Omental fat pad (tissue), 4 donors: ENCODE results near the gene LRCH2. TPM values are rescaled to one million over a fixed set of nuclear protein-coding genes. Genes with fewer than 3 reads are reported as not detected.
"Not testable (repeated sequence)": the region's sequence is repeated elsewhere in the genome, so short reads cannot be mapped to it uniquely, and the experiment has no call there.

Experiments used
- ATAC-seq: fragments of 150-250 bp; one replicate; pipeline ENCODE4 v1.9.1; 2016; ENCODE audit warnings: mild to moderate bottlenecking, moderate library complexity; ENCODE audit not compliant: low FRiP score
- DNase-seq: peaks from one replicate; pipeline ENCODE4 v3.0.0-alpha.2; 2019; ENCODE audit warnings: low spot score
- total RNA-seq, 4 donors: library from RNA; depleted of rRNA; stranded (reverse); fragments of >200 nt; gene quantifications; one replicate each; pipeline ENCODE4 v1.1.0, GENCODE V29; 2016
- TF ChIP-seq, protein P1 (sequence below), 3 donors: fragments of 450-650 bp; IDR thresholded peaks; one replicate each; pipeline ENCODE4 v1.5.1; 2016 to 2017; ENCODE audit warnings: antibody characterized with exemption in 3 of 3, mild to moderate bottlenecking in 3 of 3, moderate library complexity in 2 of 3

LRCH2 gene
- total RNA-seq, 4 donors from 2014 or later, result 2.2 to 10.6 (median 3.4) TPM

DNA sequence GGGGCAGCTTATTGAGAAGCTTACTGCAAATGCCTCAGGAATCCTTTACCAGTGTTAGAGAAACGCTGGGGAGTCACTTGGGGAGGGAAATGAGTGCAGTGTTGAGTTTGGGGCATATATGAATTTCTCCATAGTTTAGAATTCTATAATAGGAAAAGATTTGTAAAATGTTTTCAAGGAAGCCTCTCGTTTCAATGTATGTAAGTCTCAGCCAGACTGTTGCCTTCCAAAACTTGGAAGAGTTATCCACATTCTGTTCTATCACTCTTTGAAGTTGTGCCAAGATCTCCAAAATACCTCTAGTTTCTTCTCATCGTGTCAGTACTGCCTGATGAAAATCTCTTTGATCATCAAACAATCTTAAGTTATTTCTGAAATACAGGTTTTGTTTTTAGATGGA, 565 bp upstream of the LRCH2 start:
- ATAC-seq (no peak), DNase-seq (no peak)

GRCh38 chrX:115232933-115233496, 881 bp downstream of the LRCH2 start:
- no peak for ATAC-seq
- TF ChIP-seq, protein P1, sequence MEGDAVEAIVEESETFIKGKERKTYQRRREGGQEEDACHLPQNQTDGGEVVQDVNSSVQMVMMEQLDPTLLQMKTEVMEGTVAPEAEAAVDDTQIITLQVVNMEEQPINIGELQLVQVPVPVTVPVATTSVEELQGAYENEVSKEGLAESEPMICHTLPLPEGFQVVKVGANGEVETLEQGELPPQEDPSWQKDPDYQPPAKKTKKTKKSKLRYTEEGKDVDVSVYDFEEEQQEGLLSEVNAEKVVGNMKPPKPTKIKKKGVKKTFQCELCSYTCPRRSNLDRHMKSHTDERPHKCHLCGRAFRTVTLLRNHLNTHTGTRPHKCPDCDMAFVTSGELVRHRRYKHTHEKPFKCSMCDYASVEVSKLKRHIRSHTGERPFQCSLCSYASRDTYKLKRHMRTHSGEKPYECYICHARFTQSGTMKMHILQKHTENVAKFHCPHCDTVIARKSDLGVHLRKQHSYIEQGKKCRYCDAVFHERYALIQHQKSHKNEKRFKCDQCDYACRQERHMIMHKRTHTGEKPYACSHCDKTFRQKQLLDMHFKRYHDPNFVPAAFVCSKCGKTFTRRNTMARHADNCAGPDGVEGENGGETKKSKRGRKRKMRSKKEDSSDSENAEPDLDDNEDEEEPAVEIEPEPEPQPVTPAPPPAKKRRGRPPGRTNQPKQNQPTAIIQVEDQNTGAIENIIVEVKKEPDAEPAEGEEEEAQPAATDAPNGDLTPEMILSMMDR (IDR thresholded peaks at IDR 0.05), result no peak

More for the DNA sequence above, 565 bp upstream of the LRCH2 start:
- TF ChIP-seq, protein P1 (IDR thresholded peaks at IDR 0.05), result no peak

GRCh38 chrX:115229337-115230003, 4.4 kb downstream of the LRCH2 start:
- no peak for ATAC-seq
- TF ChIP-seq, protein P1 (IDR thresholded peaks at IDR 0.05), result no peak
- no peak for DNase-seq

More at GRCh38 chrX:115232933-115233496, 881 bp downstream of the LRCH2 start:
- DNase-seq, result no peak

GRCh38 chrX:115226929-115227328, 7.0 kb downstream of the LRCH2 start:
- ATAC-seq, result no peak
- TF ChIP-seq, protein P1 (IDR thresholded peaks at IDR 0.05), result no peak
- no peak for DNase-seq

- not testable (repeated sequence) for DNase-seq, ATAC-seq
Observed at GRCh38 chrX:115217346-115217745, 16.6 kb downstream of the LRCH2 start.

- no peak for DNase-seq
- no peak for ATAC-seq
- TF ChIP-seq, protein P1 (IDR thresholded peaks at IDR 0.05), result no peak
Observed at GRCh38 chrX:115214605-115215004, 19.3 kb downstream of the LRCH2 start.

DNA sequence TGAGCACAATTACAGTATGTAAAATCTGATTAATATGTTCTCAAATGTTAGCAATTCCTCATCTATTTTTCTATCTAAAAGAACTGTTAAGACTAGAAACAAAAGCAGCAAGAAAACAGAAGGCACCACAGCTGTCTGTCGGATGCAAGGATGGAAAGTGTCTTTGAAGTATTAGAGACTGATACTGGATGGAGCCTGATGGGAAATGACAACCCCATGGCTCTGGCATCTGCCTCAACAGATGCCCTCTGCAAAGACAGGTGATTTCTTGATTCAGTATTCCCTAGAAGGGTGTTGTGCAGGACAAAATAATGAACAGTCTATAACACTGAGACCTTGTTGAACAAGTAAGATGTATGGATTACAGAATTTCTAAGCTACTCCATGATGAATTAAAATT, 19.7 kb downstream of the LRCH2 start:
- ATAC-seq, result no peak
- TF ChIP-seq, protein P1 (IDR thresholded peaks at IDR 0.05), result no peak
- DNase-seq, result no peak

GRCh38 chrX:115209547-115209946, 24.3 kb downstream of the LRCH2 start:
- DNase-seq, ATAC-seq: not testable (repeated sequence)
